SU-DHL-6 (cell line): ENCODE results near the gene SYNGR2.

Source experiments
- H2AFZ ChIP-seq: fragments of 200-600 bp; sonication (generic); 2 replicates; pipeline ENCODE4 v1.6.1; 2014; ENCODE audit warnings: low read depth, mild to moderate bottlenecking, moderate library complexity, mixed read lengths, antibody characterized with exemption, low read length; ENCODE audit not compliant: severe bottlenecking
- H3F3A ChIP-seq: fragments of 200-600 bp; shearing (Covaris generic); 2 replicates; pipeline ENCODE4 v1.6.0; 2016; ENCODE audit warnings: antibody characterized with exemption, mild to moderate bottlenecking; ENCODE audit not compliant: insufficient read depth
- H3K27ac ChIP-seq: fragments of 200-600 bp; sonication (generic); 2 replicates; pipeline ENCODE4 v1.5.1; 2016; ENCODE audit warnings: low read depth, mild to moderate bottlenecking, low read length, moderate library complexity, mixed read lengths
- H3K27me3 ChIP-seq: fragments of 200-600 bp; sonication (generic), shearing (Covaris generic); 2 replicates; pipeline ENCODE4 v1.6.0; 2014; ENCODE audit warnings: mild to moderate bottlenecking, low read length
- H3K36me3 ChIP-seq: fragments of 200-600 bp; sonication (generic); 2 replicates; pipeline ENCODE4 v1.6.1; 2014; ENCODE audit warnings: mild to moderate bottlenecking, low read length, mixed read lengths
- H3K4me2 ChIP-seq: fragments of 300-600, 200-600 bp; shearing (Covaris generic), sonication (generic); 2 replicates; pipeline ENCODE4 v1.6.0; 2014; ENCODE audit warnings: low read length, low read depth, mild to moderate bottlenecking; ENCODE audit not compliant: poor library complexity, severe bottlenecking
- H3K4me3 ChIP-seq: fragments of 200-600 bp; sonication (generic); 2 replicates; pipeline ENCODE4 v1.5.1; 2014; ENCODE audit warnings: antibody characterized with exemption, low read length, mild to moderate bottlenecking, mixed read lengths; ENCODE audit not compliant: insufficient read depth, poor library complexity, severe bottlenecking
- H3K79me2 ChIP-seq: fragments of 200-600 bp; sonication (generic); 2 replicates; pipeline ENCODE4 v1.6.1; 2014; ENCODE audit warnings: mild to moderate bottlenecking, low read length, moderate library complexity; ENCODE audit not compliant: insufficient read depth
- H3K9ac ChIP-seq: fragments of 200-600 bp; sonication (generic); 2 replicates; pipeline ENCODE4 v1.7.0; 2014; ENCODE audit warnings: mild to moderate bottlenecking, low read length
- H3K9me2 ChIP-seq: fragments of 200-600 bp; sonication (generic); replicated peaks from 2 replicates; pipeline ENCODE4 v1.6.1; 2014; ENCODE audit warnings: low read length; ENCODE audit not compliant: insufficient read depth
- H3K9me3 ChIP-seq: fragments of 200-600 bp; sonication (generic); 2 replicates; pipeline ENCODE4 v1.6.1; 2014; ENCODE audit warnings: low read length, mixed read lengths; ENCODE audit not compliant: insufficient read depth
- H4K20me1 ChIP-seq: fragments of 200-600 bp; sonication (generic); 2 replicates; pipeline ENCODE4 v1.6.1; 2014; ENCODE audit warnings: low read depth, mild to moderate bottlenecking, antibody characterized with exemption, low read length, moderate library complexity, mixed read lengths
- CTCF ChIP-seq: fragments of 200-600 bp; sonication (generic); IDR thresholded peaks from one replicate; pipeline ENCODE4 v1.5.1; 2017; ENCODE audit warnings: antibody characterized with exemption, mild to moderate bottlenecking, low read length, moderate library complexity; ENCODE audit not compliant: insufficient read depth, poor library complexity, severe bottlenecking
- EZH2phosphoT487 ChIP-seq: fragments of 200-600 bp; sonication (generic), shearing (Covaris generic); conservative IDR thresholded peaks from 2 replicates; pipeline ENCODE4 v1.6.1; 2018; ENCODE audit warnings: mild to moderate bottlenecking, antibody characterized with exemption, low read length, moderate library complexity, mixed read lengths

The SYNGR2 gene

GRCh38 chr17:78130437-78131101 is 37.8 kb upstream of the SYNGR2 start, which contains the start of gene TMC8:
TSS of gene TMC8 (plus strand) at chr17:78130771. CDS start at chr17:78131589, 818 bp downstream.
- Histone ChIP-seq H3K9me3 (no peaks in the 10 kb centered on the region), H3K4me3 (peak within 1 kb of the TSS; percentile 78), H3F3A (peaks cover 47% of the 10 kb centered on the region), H3K4me2 (peak within 1 kb of the TSS; percentile 85), H3K36me3 (no peaks in the 10 kb centered on the region; the same call in 1 of the 2 replicates), H3K9ac (peak within 1 kb of the TSS; percentile 87), H3K27ac (peak within 1 kb of the TSS; percentile 95), H2AFZ (no peak within 1 kb of the TSS), H4K20me1 (no peaks in the 10 kb centered on the region), H3K79me2 (peaks cover 42% of the 10 kb centered on the region), H3K27me3 (no peaks in the 10 kb centered on the region), H3K9me2 (no peaks in the 10 kb centered on the region)
- no peak for TF ChIP-seq EZH2phosphoT487
- TF ChIP-seq CTCF = no peak

- TF ChIP-seq EZH2phosphoT487 (no peak), CTCF (no peak)
- Histone ChIP-seq H3K9me3 (no peaks in the 10 kb centered on the region), H2AFZ (no peak overlapping the region), H3K27ac (peak overlapping the region; percentile 95), H3K4me3 (peak overlapping the region; percentile 78), H3F3A (peaks cover 47% of the 10 kb centered on the region), H4K20me1 (no peaks in the 10 kb centered on the region), H3K79me2 (peaks cover 33% of the 10 kb centered on the region), H3K36me3 (no peaks in the 10 kb centered on the region; the same call in 1 of the 2 replicates), H3K27me3 (no peaks in the 10 kb centered on the region), H3K9ac (peak overlapping the region; percentile 87), H3K9me2 (no peaks in the 10 kb centered on the region), H3K4me2 (peak overlapping the region; percentile 85)
Measured at GRCh38 chr17:78131172-78132083, 37.0 kb upstream of the SYNGR2 start.

- peak overlapping the region; percentile 78 for H3K4me3 ChIP-seq
- H3K9me2 ChIP-seq = no peaks in the 10 kb centered on the region
- H3K36me3 ChIP-seq = no peaks in the 10 kb centered on the region; the same call in 1 of the 2 replicates
- peak overlapping the region; percentile 87 for H3K9ac ChIP-seq
- TF ChIP-seq CTCF (no peak), EZH2phosphoT487 (no peak)
- no peaks in the 10 kb centered on the region for H3K27me3 ChIP-seq
- H3F3A ChIP-seq = peaks cover 45% of the 10 kb centered on the region
- H3K4me2 ChIP-seq = peak overlapping the region; percentile 85
- H3K9me3 ChIP-seq = no peaks in the 10 kb centered on the region
- H4K20me1 ChIP-seq = no peaks in the 10 kb centered on the region
- peak overlapping the region; percentile 95 for H3K27ac ChIP-seq
- H2AFZ ChIP-seq = no peak overlapping the region
- H3K79me2 ChIP-seq = peaks cover 27% of the 10 kb centered on the region
Measured at GRCh38 chr17:78132084-78132676, 36.2 kb upstream of the SYNGR2 start.
